Kidney (tissue), 14 donors: ENCODE measurements around the gene CCDC13. TPM values are rescaled to one million over a fixed set of nuclear protein-coding genes. Genes with fewer than 3 reads are reported as not detected.

Source experiments
- DNase-seq, 5 donors: peaks; one replicate each; pipeline ENCODE4 v3.0.0-alpha.2; 2013 to 2020
- FAIRE-seq: peaks from 2 replicates; lab custom pipeline; 2012; peaks lifted over from hg19 to GRCh38; lab: Jason Lieb, UNC
- H3K27ac ChIP-seq, 2 donors: one replicate each; pipeline ENCODE4 v1.7.0; 2013; ENCODE audit warnings: low read depth in 2 of 2, low read length in 2 of 2, inconsistent platforms in 1 of 2
- H3K27me3 ChIP-seq: one replicate; pipeline ENCODE4 v1.7.1; 2013; ENCODE audit warnings: low read length, inconsistent platforms; ENCODE audit not compliant: control insufficient read depth, insufficient read depth
- H3K36me3 ChIP-seq, 3 donors: one replicate each; pipeline versions ENCODE4 v1.7.0 to v1.7.1; 2013; ENCODE audit warnings: low read length in 3 of 3, control low read depth in 1 of 3, inconsistent platforms in 1 of 3; ENCODE audit not compliant: insufficient read depth in 3 of 3, control insufficient read depth in 2 of 3
- H3K4me1 ChIP-seq, 3 donors: one replicate each; pipeline versions ENCODE4 v1.7.0 to v1.7.1; 2013; ENCODE audit warnings: low read length in 3 of 3, inconsistent platforms in 1 of 3, low read depth in 1 of 3; ENCODE audit not compliant: control insufficient read depth in 2 of 3, insufficient read depth in 2 of 3
- H3K4me3 ChIP-seq, 3 donors: one replicate each; pipeline versions ENCODE4 v1.7.0 to v1.8.1; 2013; ENCODE audit warnings: low read length in 3 of 3, control low read depth in 1 of 3, inconsistent platforms in 1 of 3
- H3K9ac ChIP-seq, 3 donors: one replicate each; pipeline versions ENCODE4 v1.7.0 to v1.7.1; 2013; ENCODE audit warnings: low read length in 3 of 3, control low read depth in 1 of 3, inconsistent platforms in 1 of 3
- H3K9me3 ChIP-seq, 3 donors: one replicate each; pipeline versions ENCODE4 v1.7.0 to v1.7.1; 2013; ENCODE audit warnings: low read length in 3 of 3, control low read depth in 1 of 3, inconsistent platforms in 1 of 3; ENCODE audit not compliant: control insufficient read depth in 2 of 3, insufficient read depth in 1 of 3
- intact Hi-C: fragments of 100-400 bp; cut with DNase I; formaldehyde crosslinking; loops from one replicate; pipeline ENCODE4 v1.11.1; 2022
- polyA plus RNA-seq: library from polyadenylated mRNA; stranded (reverse); fragments of 350-450 nt; fragmentation: Illumina TruSeq; extraction: RNeasy Lipid Tissue Mini Kit (QIAGEN cat#74804); gene quantifications from one replicate; pipeline ENCODE4 v1.2.3, GENCODE V29; 2014; ENCODE audit warnings: low read depth, low replicate concordance; ENCODE audit not compliant: insufficient read depth
- total RNA-seq: library from RNA; stranded (reverse); fragmentation: NEBNext Ultra II Directional; extraction: Animal tissue kit (Norgen Biotek cat#: 25700); gene quantifications from one replicate; pipeline ENCODE4 v1.2.1, GENCODE V29; 2021
- TF ChIP-seq, protein P1 (sequence below): IDR thresholded peaks from 3 replicates; pipeline ENCODE4 v1.5.1; 2012; ENCODE audit warnings: mild to moderate bottlenecking, moderate library complexity, borderline replicate concordance; ENCODE audit not compliant: insufficient read depth; ENCODE audit errors: extremely low read depth
- donor health status: control.
- donor health status: control.
- donor health status: control.
- donor health status: control.
- donor health status: control.
- donor health status: DM: yes; HTN: yes; CAD: no.
- donor health status: Normal renal cell carcinoma (clear cell type).

Gene CCDC13
- total and polyA plus RNA-seq, 2 donors from 2014 or later, result 5.3 to 7.0 TPM

DNA sequence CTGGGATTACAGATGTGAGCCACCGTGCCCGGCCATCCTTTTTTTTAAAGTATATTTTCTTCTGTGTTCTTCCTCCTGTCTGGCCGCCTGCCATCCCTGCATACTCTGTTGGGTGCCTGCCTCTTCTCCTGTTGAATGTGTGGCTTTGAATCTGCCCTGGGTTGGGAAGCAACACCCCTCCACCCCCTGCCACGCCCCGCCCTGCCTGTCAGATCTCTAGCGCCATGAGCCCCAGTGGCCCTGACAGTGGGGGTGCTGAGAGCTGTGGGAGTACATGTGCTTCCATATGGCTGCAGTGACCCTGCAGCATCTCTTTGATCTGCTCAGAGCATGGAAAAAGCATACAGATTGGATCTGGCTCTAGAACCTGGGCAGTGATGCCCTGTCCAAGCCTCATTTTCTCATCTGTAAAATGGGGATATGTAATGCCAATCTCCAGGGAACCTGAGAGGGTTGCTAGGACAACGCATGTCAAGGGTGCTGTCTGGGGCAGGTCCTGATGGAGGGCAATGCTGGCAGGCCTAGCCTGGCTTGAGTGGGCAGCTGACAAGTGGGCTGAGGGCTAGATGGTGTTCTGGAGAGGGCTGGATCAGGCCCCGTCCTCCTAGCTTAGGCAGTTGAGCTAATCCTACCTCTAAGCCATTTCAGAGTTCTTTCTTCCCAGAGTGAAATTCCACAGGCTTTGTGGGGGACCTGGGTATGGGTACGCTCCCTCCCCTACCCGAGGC lies 23.9 kb downstream of the CCDC13 start:
- Histone ChIP-seq H3K27me3 (no peaks in the 10 kb centered on the region), H3K9me3 (no peaks in the 10 kb centered on the region), H3K36me3 (no peaks in the 10 kb centered on the region), H3K4me3 (no peak overlapping the region), H3K9ac (no peak overlapping the region), H3K4me1 (peaks cover 5 to 13% (median 6%) of the 10 kb centered on the region in 3 donors), H3K27ac (no peak overlapping the region)
- no peak for DNase-seq
- TF ChIP-seq, protein P1, sequence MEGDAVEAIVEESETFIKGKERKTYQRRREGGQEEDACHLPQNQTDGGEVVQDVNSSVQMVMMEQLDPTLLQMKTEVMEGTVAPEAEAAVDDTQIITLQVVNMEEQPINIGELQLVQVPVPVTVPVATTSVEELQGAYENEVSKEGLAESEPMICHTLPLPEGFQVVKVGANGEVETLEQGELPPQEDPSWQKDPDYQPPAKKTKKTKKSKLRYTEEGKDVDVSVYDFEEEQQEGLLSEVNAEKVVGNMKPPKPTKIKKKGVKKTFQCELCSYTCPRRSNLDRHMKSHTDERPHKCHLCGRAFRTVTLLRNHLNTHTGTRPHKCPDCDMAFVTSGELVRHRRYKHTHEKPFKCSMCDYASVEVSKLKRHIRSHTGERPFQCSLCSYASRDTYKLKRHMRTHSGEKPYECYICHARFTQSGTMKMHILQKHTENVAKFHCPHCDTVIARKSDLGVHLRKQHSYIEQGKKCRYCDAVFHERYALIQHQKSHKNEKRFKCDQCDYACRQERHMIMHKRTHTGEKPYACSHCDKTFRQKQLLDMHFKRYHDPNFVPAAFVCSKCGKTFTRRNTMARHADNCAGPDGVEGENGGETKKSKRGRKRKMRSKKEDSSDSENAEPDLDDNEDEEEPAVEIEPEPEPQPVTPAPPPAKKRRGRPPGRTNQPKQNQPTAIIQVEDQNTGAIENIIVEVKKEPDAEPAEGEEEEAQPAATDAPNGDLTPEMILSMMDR, result no peak
- no peak for FAIRE-seq
- intact Hi-C loops, result no loop called here

DNA sequence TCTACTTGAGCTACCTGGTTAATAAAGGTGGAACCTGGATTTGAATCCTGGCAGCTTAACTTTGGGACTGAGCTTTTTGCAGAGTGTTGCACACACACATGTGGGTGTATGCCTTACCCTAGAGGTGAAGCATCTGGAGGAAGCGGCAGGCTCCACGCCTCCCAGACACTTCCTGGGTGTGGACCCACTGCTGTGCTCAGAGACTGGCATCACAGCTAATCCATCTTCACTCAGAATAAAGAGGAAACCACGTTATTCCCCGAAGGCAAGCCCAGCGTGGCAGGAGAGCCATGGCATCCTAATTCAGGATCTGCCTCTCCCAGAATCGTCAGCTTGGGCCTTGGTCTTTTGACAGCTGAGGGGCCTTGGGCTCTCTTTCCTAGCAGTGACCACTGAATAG lies 25.5 kb downstream of the CCDC13 start:
- no peak for DNase-seq
- H3K4me1 ChIP-seq, result peaks cover 5 to 13% (median 6%) of the 10 kb centered on the region in 3 donors
- no peak overlapping the region for H3K27ac ChIP-seq
- H3K27me3 ChIP-seq, result no peaks in the 10 kb centered on the region
- no peak overlapping the region for H3K9ac ChIP-seq
- H3K4me3 ChIP-seq, result no peak overlapping the region
- no peak for FAIRE-seq
- intact Hi-C loops, result no loop called here
- no peaks in the 10 kb centered on the region for H3K9me3 ChIP-seq
- no peaks in the 10 kb centered on the region for H3K36me3 ChIP-seq
- TF ChIP-seq, protein P1, result no peak

DNA sequence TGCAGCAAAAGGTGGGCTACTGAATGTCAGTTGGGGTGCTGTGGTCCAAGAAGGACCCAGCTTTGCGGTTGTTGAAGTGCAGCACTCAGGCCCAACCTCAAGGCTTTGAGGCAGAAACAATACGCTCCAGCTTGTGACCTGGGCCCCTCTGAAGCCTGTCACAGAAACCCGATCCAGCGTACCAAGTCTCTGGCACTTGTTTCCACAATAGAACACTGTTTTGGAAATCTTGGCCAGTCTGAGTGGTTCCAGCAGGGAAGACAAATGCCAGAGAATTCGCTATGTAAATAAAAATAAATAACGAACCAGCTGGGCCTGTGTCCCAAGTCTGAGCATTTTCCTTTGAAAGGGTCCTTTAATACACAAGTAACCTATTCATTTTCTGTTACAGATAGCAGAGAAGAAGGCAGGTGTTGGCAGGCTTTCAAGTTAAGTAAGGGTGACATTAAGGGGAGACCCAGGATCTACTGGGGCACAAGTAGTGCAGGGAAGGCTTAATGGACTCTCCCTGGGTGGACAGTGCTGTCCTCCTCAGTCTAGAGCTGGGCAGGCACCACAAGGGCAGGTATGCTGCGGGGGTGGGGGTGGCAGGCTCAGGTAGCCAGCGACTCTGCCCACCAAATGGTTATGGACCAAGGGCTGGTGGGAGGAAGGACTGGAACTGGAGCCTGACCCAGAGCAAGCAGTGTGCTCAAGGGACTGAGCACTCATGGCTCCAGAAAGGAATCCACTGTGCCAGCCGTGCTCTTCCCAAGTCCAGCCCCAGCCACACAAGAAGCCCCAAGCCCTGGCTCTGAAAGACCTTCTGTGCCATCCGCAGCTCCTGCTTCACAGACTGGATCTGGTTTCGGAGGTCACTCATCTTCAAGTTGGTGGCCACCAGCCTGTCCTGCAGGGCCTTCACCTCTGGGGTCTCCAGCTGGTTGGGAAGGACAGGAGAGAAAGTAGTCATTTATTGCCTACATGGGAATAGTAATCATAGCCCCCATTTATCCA lies 26.3 kb downstream of the CCDC13 start:
- Histone ChIP-seq H3K27ac (peak overlapping the region in 1 of 2 donors; percentile 65), H3K4me1 (peaks cover 5 to 13% (median 6%) of the 10 kb centered on the region in 3 donors), H3K36me3 (no peaks in the 10 kb centered on the region), H3K9me3 (no peaks in the 10 kb centered on the region), H3K27me3 (no peaks in the 10 kb centered on the region), H3K4me3 (no peak overlapping the region), H3K9ac (peak overlapping the region in 1 of 3 donors; percentile 29)
- intact Hi-C loops, result no loop called here
- no peak for FAIRE-seq
- peak in 3 of 5 donors; percentile 76 to 94 (median 90) for DNase-seq
- TF ChIP-seq, protein P1, result no peak
